ENCODE results near the gene EXOC6B. TPM values are rescaled to one million over a fixed set of nuclear protein-coding genes. Genes with fewer than 3 reads are reported as not detected.
A peak's percentile ranks its signal among the peaks of the same experiment; 100 is the strongest.

EXOC6B gene
- total RNA-seq, 1 experiment from 2014 or later: 26.5 TPM

GRCh38 chr2:72255540-72255939 is 570.3 kb downstream of the EXOC6B start:
- no peaks in the 10 kb centered on the region for H3K36me3 ChIP-seq
- no peaks in the 10 kb centered on the region for H3K27me3 ChIP-seq (replicated peaks)
- no peaks in the 10 kb centered on the region for H3K9me3 ChIP-seq (replicated peaks)
- H3K4me3 ChIP-seq: no peak overlapping the region
- no peak overlapping the region for H3K27ac ChIP-seq
- H3K4me1 ChIP-seq (replicated peaks): no peaks in the 10 kb centered on the region
- no peak for DNase-seq (ENCODE audit: low read depth in 1 of 2, low spot score in 2 of 2)

GRCh38 chr2:72254831-72255451 is 570.9 kb downstream of the EXOC6B start:
- Histone ChIP-seq H3K27ac (no peak overlapping the region), H3K36me3 (no peaks in the 10 kb centered on the region), H3K27me3 (replicated peaks) (no peaks in the 10 kb centered on the region), H3K4me1 (replicated peaks) (no peaks in the 10 kb centered on the region), H3K4me3 (no peak overlapping the region), H3K9me3 (replicated peaks) (no peaks in the 10 kb centered on the region)
- DNase-seq (ENCODE audit: low read depth in 1 of 2, low spot score in 2 of 2): no peak

GRCh38 chr2:72238311-72238710 is 587.5 kb downstream of the EXOC6B start:
- Histone ChIP-seq H3K27me3 (replicated peaks) (no peaks in the 10 kb centered on the region), H3K27ac (no peak overlapping the region), H3K36me3 (no peaks in the 10 kb centered on the region), H3K4me3 (no peak overlapping the region), H3K9me3 (replicated peaks) (no peaks in the 10 kb centered on the region), H3K4me1 (replicated peaks) (peaks cover 14% of the 10 kb centered on the region)
- no peak for DNase-seq (ENCODE audit: low read depth in 1 of 2, low spot score in 2 of 2)

- Histone ChIP-seq H3K4me3 (no peak overlapping the region), H3K27ac (no peak overlapping the region), H3K27me3 (replicated peaks) (no peaks in the 10 kb centered on the region), H3K36me3 (no peaks in the 10 kb centered on the region), H3K4me1 (replicated peaks) (peaks cover 14% of the 10 kb centered on the region), H3K9me3 (replicated peaks) (no peaks in the 10 kb centered on the region)
- DNase-seq (ENCODE audit: low read depth in 1 of 2, low spot score in 2 of 2): no peak
These were observed 588.3 kb downstream of the EXOC6B start for GRCh38 chr2:72237549-72237948.

GRCh38 chr2:72236445-72237067 is 589.3 kb downstream of the EXOC6B start:
- no peak overlapping the region for H3K4me3 ChIP-seq
- peak in 1 of 2 experiments; percentile 48 for DNase-seq (ENCODE audit: low read depth in 1 of 2, low spot score in 2 of 2)
- H3K36me3 ChIP-seq: no peaks in the 10 kb centered on the region
- no peaks in the 10 kb centered on the region for H3K27me3 ChIP-seq (replicated peaks)
- peak overlapping the region; percentile 54; the same call in 1 of the 2 replicates for H3K27ac ChIP-seq
- H3K9me3 ChIP-seq (replicated peaks): no peaks in the 10 kb centered on the region
- H3K4me1 ChIP-seq (replicated peaks): peaks cover 14% of the 10 kb centered on the region

- Histone ChIP-seq H3K27me3 (replicated peaks) (no peaks in the 10 kb centered on the region), H3K27ac (no peak overlapping the region), H3K4me1 (replicated peaks) (peaks cover 14% of the 10 kb centered on the region), H3K9me3 (replicated peaks) (no peaks in the 10 kb centered on the region), H3K36me3 (no peaks in the 10 kb centered on the region), H3K4me3 (no peak overlapping the region)
- DNase-seq (ENCODE audit: low read depth in 1 of 2, low spot score in 2 of 2): no peak
These were observed 590.1 kb downstream of the EXOC6B start for GRCh38 chr2:72235497-72236415.

GRCh38 chr2:72233211-72233610 is 592.6 kb downstream of the EXOC6B start:
- Histone ChIP-seq H3K27me3 (replicated peaks) (no peaks in the 10 kb centered on the region), H3K27ac (no peak overlapping the region), H3K36me3 (no peaks in the 10 kb centered on the region), H3K9me3 (replicated peaks) (no peaks in the 10 kb centered on the region), H3K4me3 (no peak overlapping the region), H3K4me1 (replicated peaks) (peaks cover 14% of the 10 kb centered on the region)
- DNase-seq (ENCODE audit: low read depth in 1 of 2, low spot score in 2 of 2): no peak

- no peak overlapping the region for H3K27ac ChIP-seq
These were observed 602.8 kb downstream of the EXOC6B start for GRCh38 chr2:72222829-72223564.

GRCh38 chr2:72220170-72220569 is 605.7 kb downstream of the EXOC6B start:
- H3K27me3 ChIP-seq (replicated peaks): no peaks in the 10 kb centered on the region
- no peak overlapping the region for H3K27ac ChIP-seq
- no peaks in the 10 kb centered on the region for H3K9me3 ChIP-seq (replicated peaks)
- peaks cover 14% of the 10 kb centered on the region for H3K4me1 ChIP-seq (replicated peaks)
- peak in 1 of 2 experiments; percentile 46 for DNase-seq (ENCODE audit: low read depth in 1 of 2, low spot score in 2 of 2)
- no peak overlapping the region for H3K4me3 ChIP-seq
- no peaks in the 10 kb centered on the region for H3K36me3 ChIP-seq

More at GRCh38 chr2:72222829-72223564, 602.8 kb downstream of the EXOC6B start:
- no peaks in the 10 kb centered on the region for H3K27me3 ChIP-seq (replicated peaks)
- no peak overlapping the region for H3K4me3 ChIP-seq
- DNase-seq (ENCODE audit: low read depth in 1 of 2, low spot score in 2 of 2): no peak
- H3K9me3 ChIP-seq (replicated peaks): no peaks in the 10 kb centered on the region
- no peaks in the 10 kb centered on the region for H3K36me3 ChIP-seq
- peaks cover 11% of the 10 kb centered on the region for H3K4me1 ChIP-seq (replicated peaks)

GRCh38 chr2:72214429-72215143 is 611.2 kb downstream of the EXOC6B start:
- peak in 1 of 2 experiments; percentile 67 for DNase-seq (ENCODE audit: low read depth in 1 of 2, low spot score in 2 of 2)
- H3K27ac ChIP-seq: peak overlapping the region; percentile 54

GRCh38 chr2:72212486-72212855 is 613.4 kb downstream of the EXOC6B start:
- H3K4me3 ChIP-seq: no peak overlapping the region
- no peak for DNase-seq (ENCODE audit: low read depth in 1 of 2, low spot score in 2 of 2)
- no peak overlapping the region for H3K27ac ChIP-seq
- H3K9me3 ChIP-seq (replicated peaks): no peaks in the 10 kb centered on the region
- H3K36me3 ChIP-seq: no peaks in the 10 kb centered on the region
- no peaks in the 10 kb centered on the region for H3K27me3 ChIP-seq (replicated peaks)
- peaks cover 13% of the 10 kb centered on the region for H3K4me1 ChIP-seq (replicated peaks)

More at GRCh38 chr2:72214429-72215143, 611.2 kb downstream of the EXOC6B start:
- Histone ChIP-seq H3K9me3 (replicated peaks) (no peaks in the 10 kb centered on the region), H3K4me1 (replicated peaks) (peaks cover 19% of the 10 kb centered on the region), H3K27me3 (replicated peaks) (no peaks in the 10 kb centered on the region), H3K36me3 (no peaks in the 10 kb centered on the region), H3K4me3 (no peak overlapping the region)

GRCh38 chr2:72211777-72212485 is 613.9 kb downstream of the EXOC6B start:
- Histone ChIP-seq H3K4me1 (replicated peaks) (peaks cover 13% of the 10 kb centered on the region), H3K9me3 (replicated peaks) (no peaks in the 10 kb centered on the region), H3K27ac (no peak overlapping the region), H3K4me3 (no peak overlapping the region), H3K27me3 (replicated peaks) (no peaks in the 10 kb centered on the region), H3K36me3 (no peaks in the 10 kb centered on the region)
- DNase-seq (ENCODE audit: low read depth in 1 of 2, low spot score in 2 of 2): no peak

Measured in SJSA1 (cell line).